ENCODE measurements around the gene DHRS2. TPM values are rescaled to one million over a fixed set of nuclear protein-coding genes. Genes with fewer than 3 reads are reported as not detected.

The DHRS2 gene
- total RNA-seq, 1 donor from 2014 or later = 0.69 TPM

- no peak overlapping the region for H3K4me3 ChIP-seq (ENCODE audit: low read depth, low read length)
- DNase-seq (ENCODE audit: low read depth) = no peak
- no peak for TF ChIP-seq CTCF (conservative IDR thresholded peaks at IDR 0.05; ENCODE audit: low read depth, low read length)
These were observed 8.8 kb downstream of the DHRS2 start for GRCh38 chr14:23644919-23645336.

DNA sequence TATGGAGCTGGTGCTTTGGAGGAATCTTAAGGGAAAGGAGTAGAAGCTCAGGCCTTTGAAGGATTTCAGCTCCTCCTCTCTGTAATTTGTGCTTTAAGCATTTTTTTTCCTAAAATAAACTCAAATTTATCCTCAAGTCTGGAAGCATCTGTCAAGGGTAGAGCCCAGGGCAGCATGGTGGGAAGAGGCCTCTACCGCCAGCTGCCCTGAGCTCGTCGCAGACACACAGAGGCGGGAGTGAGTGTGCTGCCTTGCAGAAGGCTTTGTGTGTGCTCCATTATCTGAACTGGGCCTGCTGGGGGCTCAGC lies 9.3 kb downstream of the DHRS2 start:
- no peak for DNase-seq (ENCODE audit: low read depth)
- no peak overlapping the region for H3K4me3 ChIP-seq (ENCODE audit: low read depth, low read length)
- TF ChIP-seq CTCF (conservative IDR thresholded peaks at IDR 0.05; ENCODE audit: low read depth, low read length) = no peak

- TF ChIP-seq CTCF (conservative IDR thresholded peaks at IDR 0.05; ENCODE audit: low read depth, low read length) = no peak
- DNase-seq (ENCODE audit: low read depth) = no peak
- no peak overlapping the region for H3K4me3 ChIP-seq (ENCODE audit: low read depth, low read length)
These were observed 9.9 kb downstream of the DHRS2 start for GRCh38 chr14:23645812-23646647.

- H3K4me3 ChIP-seq (ENCODE audit: low read depth, low read length) = no peak overlapping the region
- DNase-seq (ENCODE audit: low read depth) = no peak
- no peak for TF ChIP-seq CTCF (conservative IDR thresholded peaks at IDR 0.05; ENCODE audit: low read depth, low read length)
These were observed 10.7 kb downstream of the DHRS2 start for GRCh38 chr14:23646648-23647549.

GRCh38 chr14:23647619-23648018 lies 11.5 kb downstream of the DHRS2 start:
- H3K4me3 ChIP-seq (ENCODE audit: low read depth, low read length) = no peak overlapping the region
- TF ChIP-seq CTCF (conservative IDR thresholded peaks at IDR 0.05; ENCODE audit: low read depth, low read length) = no peak
- DNase-seq (ENCODE audit: low read depth) = no peak

DNA sequence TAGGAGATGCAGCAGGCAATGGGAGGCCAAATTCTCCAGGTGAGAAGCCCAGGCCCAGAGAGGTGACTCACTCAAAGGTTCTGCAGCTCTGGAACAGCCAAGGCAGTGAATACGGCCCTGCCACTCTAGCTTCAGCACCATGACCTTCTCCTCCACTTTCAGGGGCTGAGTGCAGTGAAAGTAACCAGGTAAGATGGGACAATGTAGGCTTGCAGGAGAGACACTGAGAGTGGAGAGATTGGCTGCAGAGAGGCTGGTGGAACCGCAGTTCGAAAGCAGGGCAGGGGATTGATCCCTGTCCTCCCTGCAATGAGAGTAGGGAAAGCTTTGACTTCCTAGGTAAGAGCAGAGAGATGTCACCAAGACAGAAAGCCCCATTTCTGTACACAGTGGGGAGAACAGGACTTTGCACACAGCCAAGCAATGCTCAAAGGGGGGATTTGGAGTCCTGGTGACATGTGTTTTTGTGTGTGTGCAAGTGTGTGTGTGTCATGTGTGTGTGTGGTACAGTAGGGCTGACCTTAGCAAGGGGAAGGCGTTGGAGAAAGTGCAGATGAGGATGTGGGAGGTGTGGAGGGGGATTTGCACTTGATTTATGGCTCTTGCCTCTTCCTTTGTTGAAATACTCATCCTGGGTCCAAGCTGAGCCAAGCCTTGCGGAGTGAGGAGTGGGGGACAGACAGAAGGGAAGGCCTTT lies 12.7 kb downstream of the DHRS2 start:
- no peak for DNase-seq (ENCODE audit: low read depth)

More for the DNA sequence above, 12.7 kb downstream of the DHRS2 start:
- H3K4me3 ChIP-seq (ENCODE audit: low read depth, low read length) = no peak overlapping the region
- TF ChIP-seq CTCF (conservative IDR thresholded peaks at IDR 0.05; ENCODE audit: low read depth, low read length) = no peak
